ENCODE measurements around the gene SGCE. TPM values are rescaled to one million over a fixed set of nuclear protein-coding genes. Genes with fewer than 3 reads are reported as not detected.

The SGCE gene
- total and polyA plus RNA-seq, 10 of the 15 experiments (the other 5 are each of a cell fraction or from before 2014, with no cell fraction given) = 30.5 to 80.1 (median 49.2) TPM

- TF ChIP-seq REST (IDR thresholded peaks at IDR 0.05; ENCODE audit: low read depth, low read length) = no peak
- TF ChIP-seq E2F8 (IDR thresholded peaks at IDR 0.05; ENCODE audit: low read depth, partially characterized antibody) = no peak
- TF ChIP-seq PBX3 (IDR thresholded peaks at IDR 0.05; ENCODE audit: insufficient replicate concordance, low read depth, low read length) = no peak
- TF ChIP-seq WRNIP1 (IDR thresholded peaks at IDR 0.05; ENCODE audit: borderline replicate concordance, low read depth, low read length) = no peak
- no peak for TF ChIP-seq ZBTB11 (CRISPR knock-in tag; IDR thresholded peaks at IDR 0.05)
- TF ChIP-seq HDGF (IDR thresholded peaks at IDR 0.05) = no peak
- no peak for TF ChIP-seq ZNF384 (IDR thresholded peaks at IDR 0.05; ENCODE audit: borderline replicate concordance, low read depth, low read length)
- no peak for TF ChIP-seq EZH2 (IDR thresholded peaks at IDR 0.05; ENCODE audit: borderline replicate concordance, control insufficient read depth, low read depth, low read length)
- no peak for TF ChIP-seq SIN3A (IDR thresholded peaks at IDR 0.05; ENCODE audit: low read depth, low read length)
- no peak for TF ChIP-seq CBFB (IDR thresholded peaks at IDR 0.05; ENCODE audit: low read depth)
- no peak for TF ChIP-seq NFIC (IDR thresholded peaks at IDR 0.05; ENCODE audit: low read depth, low read length)
- TF ChIP-seq SMC3 (IDR thresholded peaks at IDR 0.05; ENCODE audit: borderline replicate concordance, low read length) = no peak
Observed at GRCh38 chr7:94635687-94636086, 20.2 kb downstream of the SGCE start (continued).

Measured in GM12878 (cell line).